Measurements from ENCODE around the gene ZNF574.

- TF ChIP-seq CTCF (IDR thresholded peaks at IDR 0.05; ENCODE audit: low read depth, low read length, poor library complexity, severe bottlenecking) = no peak
- TF ChIP-seq EZH2phosphoT487 (IDR thresholded peaks at IDR 0.05; ENCODE audit: borderline replicate concordance, low read length) = no peak
These were observed 15.3 kb downstream of the ZNF574 start for GRCh38 chr19:42091300-42091699.

All from DOHH2 (cell line).